Thymus (tissue), 11 donors: ENCODE data around the gene LAMA2. TPM values are rescaled to one million over a fixed set of nuclear protein-coding genes. Genes with fewer than 3 reads are reported as not detected.

Experiments used
- DNase-seq, 9 donors: peaks; one replicate each; pipeline ENCODE4 v3.0.0-alpha.2; 2013; ENCODE audit warnings: low spot score in 9 of 9, low read depth in 6 of 9, missing footprints in 1 of 9
- H3K27ac ChIP-seq, 2 donors: one replicate each; pipeline ENCODE4 v1.5.1; 2013; ENCODE audit warnings: control low read depth in 1 of 2, low read depth in 1 of 2, low read length in 1 of 2, mild to moderate bottlenecking in 1 of 2, moderate library complexity in 1 of 2
- H3K27me3 ChIP-seq, 2 donors: one replicate each; pipeline ENCODE4 v1.5.1; 2013; ENCODE audit warnings: low read length in 1 of 2; ENCODE audit not compliant: control insufficient read depth in 2 of 2, insufficient read depth in 1 of 2
- H3K36me3 ChIP-seq, 2 donors: one replicate each; pipeline ENCODE4 v1.5.1; 2013; ENCODE audit warnings: low read length in 1 of 2, mild to moderate bottlenecking in 1 of 2, moderate library complexity in 1 of 2; ENCODE audit not compliant: control insufficient read depth in 2 of 2, insufficient read depth in 2 of 2
- H3K4me1 ChIP-seq, 2 donors: one replicate each; pipeline ENCODE4 v1.5.1; 2013; ENCODE audit warnings: low read length in 2 of 2; ENCODE audit not compliant: control insufficient read depth in 2 of 2, insufficient read depth in 2 of 2
- H3K4me3 ChIP-seq, 2 donors: one replicate each; pipeline ENCODE4 v1.5.1; 2013; ENCODE audit warnings: low read length in 2 of 2, control low read depth in 1 of 2, mild to moderate bottlenecking in 1 of 2
- H3K9me3 ChIP-seq, 2 donors: one replicate each; pipeline ENCODE4 v1.5.1; 2013; ENCODE audit warnings: low read length in 1 of 2, mild to moderate bottlenecking in 1 of 2; ENCODE audit not compliant: control insufficient read depth in 2 of 2, insufficient read depth in 1 of 2
- WGBS: extraction: QIAGEN DNeasy Blood & Tissue Kit; methylation state at CpG from one replicate; pipeline ENCODE4 v1.1.7; 2013; 5-methylcytosine and 5-hydroxymethylcytosine counted together
- polyA plus RNA-seq: library from polyadenylated mRNA; stranded (reverse); fragments of 200-250 nt; gene quantifications from one replicate; pipeline ENCODE4 v1.2.3, GENCODE V29; 2013
- total RNA-seq: library from RNA; stranded (reverse); fragments of 120-200 nt; gene quantifications from one replicate; pipeline ENCODE4 v1.2.4, GENCODE V29; 2013
- donor health status: healthy.

LAMA2 gene
- total and polyA plus RNA-seq, 2 donors = 2.4 to 4.0 TPM

- Histone ChIP-seq H3K27me3 (no peaks in the 10 kb centered on the region), H3K27ac (no peak overlapping the region), H3K36me3 (no peaks in the 10 kb centered on the region), H3K4me1 (no peaks in the 10 kb centered on the region), H3K4me3 (no peak overlapping the region), H3K9me3 (no peaks in the 10 kb centered on the region)
- DNase-seq = no peak
- 88% methylated on average over 2 of the region's 2 CpGs for WGBS
Observed at GRCh38 chr6:129307845-129308244, 424.9 kb downstream of the LAMA2 start.

DNA sequence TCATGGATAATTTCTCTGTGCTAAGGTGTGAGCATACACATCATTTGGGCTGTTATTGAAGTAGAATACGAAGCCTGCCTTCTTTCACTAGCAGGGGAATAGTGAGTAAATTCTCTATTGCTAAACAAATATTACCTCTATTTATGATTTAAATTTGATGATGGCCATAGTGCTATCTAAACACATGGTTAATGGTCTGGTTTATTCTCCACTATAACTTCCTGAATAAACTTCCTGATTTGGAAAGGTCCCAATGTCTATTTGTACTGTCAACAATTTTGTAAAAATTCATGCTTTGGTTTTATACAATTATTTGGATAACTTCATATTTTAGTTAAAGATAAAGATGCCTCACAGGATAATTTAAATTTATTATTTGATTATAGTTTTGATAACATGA, 426.2 kb downstream of the LAMA2 start:
- no peak overlapping the region for H3K27ac ChIP-seq
- 94% methylated on average over 1 of the region's 1 CpG for WGBS
- DNase-seq = no peak

GRCh38 chr6:129312880-129313279, 429.9 kb downstream of the LAMA2 start:
- no peak for DNase-seq
- Histone ChIP-seq H3K27ac (no peak overlapping the region), H3K4me1 (no peaks in the 10 kb centered on the region), H3K4me3 (no peak overlapping the region), H3K9me3 (no peaks in the 10 kb centered on the region), H3K27me3 (no peaks in the 10 kb centered on the region), H3K36me3 (no peaks in the 10 kb centered on the region)
- 79% methylated on average over 3 of the region's 3 CpGs for WGBS

More for the DNA sequence above, 426.2 kb downstream of the LAMA2 start:
- no peaks in the 10 kb centered on the region for H3K4me1 ChIP-seq
- no peak overlapping the region for H3K4me3 ChIP-seq
- no peaks in the 10 kb centered on the region for H3K9me3 ChIP-seq
- no peaks in the 10 kb centered on the region for H3K36me3 ChIP-seq
- H3K27me3 ChIP-seq = no peaks in the 10 kb centered on the region

DNA sequence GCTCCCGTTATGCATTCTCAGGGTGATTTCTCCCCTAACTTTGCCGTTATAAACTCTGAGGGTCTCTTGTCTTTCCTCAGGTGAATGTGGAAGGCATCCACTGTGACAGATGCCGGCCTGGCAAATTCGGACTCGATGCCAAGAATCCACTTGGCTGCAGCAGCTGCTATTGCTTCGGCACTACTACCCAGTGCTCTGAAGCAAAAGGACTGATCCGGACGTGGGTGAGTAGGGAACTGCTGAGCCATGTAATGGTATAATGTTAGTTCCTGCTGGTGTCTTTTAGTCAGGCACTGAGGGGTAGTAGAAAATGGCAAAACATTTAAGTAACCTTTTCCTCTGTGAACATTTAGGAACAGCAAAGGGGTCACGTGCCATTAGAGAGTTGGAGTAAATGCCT, 431.6 kb downstream of the LAMA2 start:
- no peak for DNase-seq
- Histone ChIP-seq H3K36me3 (no peaks in the 10 kb centered on the region), H3K27me3 (no peaks in the 10 kb centered on the region), H3K4me1 (no peaks in the 10 kb centered on the region), H3K9me3 (no peaks in the 10 kb centered on the region), H3K27ac (no peak overlapping the region), H3K4me3 (no peak overlapping the region)
- WGBS = 94% methylated on average over 9 of the region's 9 CpGs

DNA sequence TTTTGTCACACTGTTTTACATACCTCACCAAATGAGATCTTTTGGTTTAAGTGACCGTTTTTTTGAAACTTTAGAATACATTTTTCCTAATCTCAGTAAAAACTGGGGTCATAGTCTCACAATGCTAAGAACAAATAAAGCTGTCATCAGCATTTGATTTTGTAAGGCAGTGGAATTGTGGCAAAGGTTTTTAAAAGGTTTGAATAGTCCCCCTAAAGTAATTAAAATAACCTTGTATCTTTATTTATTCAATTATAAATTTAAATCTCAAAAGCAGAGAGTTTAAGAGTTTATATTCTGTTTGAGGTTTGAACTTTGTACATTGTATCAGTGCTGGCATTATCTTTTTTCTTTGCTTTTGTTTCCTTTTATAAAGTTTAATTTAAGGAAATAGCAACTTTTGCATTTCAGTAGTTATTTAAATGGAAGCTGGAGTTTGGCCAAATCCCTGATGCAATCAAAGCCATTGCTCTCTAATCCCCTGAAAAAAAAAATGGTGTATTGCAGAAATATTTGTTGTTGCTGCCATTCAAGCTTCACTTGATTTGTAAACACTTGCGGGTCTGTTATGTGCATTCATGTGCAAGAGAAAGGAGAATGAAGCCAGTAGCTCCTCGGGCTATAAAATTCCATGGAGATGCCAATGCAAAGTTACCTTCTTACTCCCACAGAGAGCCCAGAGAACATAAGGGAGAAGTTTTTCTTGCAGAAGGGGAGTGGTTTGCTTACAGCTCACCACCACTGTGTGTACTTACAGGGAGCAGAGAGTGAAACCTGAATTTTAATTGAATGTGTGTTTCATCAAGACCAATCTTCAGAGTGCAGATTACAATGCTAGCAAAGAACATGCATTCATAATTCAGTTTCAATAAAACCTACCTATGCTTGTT, 435.2 kb downstream of the LAMA2 start:
- Histone ChIP-seq H3K27ac (no peak overlapping the region), H3K27me3 (no peaks in the 10 kb centered on the region), H3K4me1 (no peaks in the 10 kb centered on the region), H3K9me3 (no peaks in the 10 kb centered on the region), H3K4me3 (no peak overlapping the region), H3K36me3 (no peaks in the 10 kb centered on the region)
- 19% methylated on average over 3 of the region's 3 CpGs for WGBS
- DNase-seq = no peak

GRCh38 chr6:129320892-129321291, 438.0 kb downstream of the LAMA2 start:
- H3K27ac ChIP-seq = no peak overlapping the region
- no peaks in the 10 kb centered on the region for H3K4me1 ChIP-seq
- 92% methylated on average over 2 of the region's 2 CpGs for WGBS
- DNase-seq = no peak
- H3K9me3 ChIP-seq = no peaks in the 10 kb centered on the region
- no peaks in the 10 kb centered on the region for H3K27me3 ChIP-seq
- H3K4me3 ChIP-seq = no peak overlapping the region
- H3K36me3 ChIP-seq = no peaks in the 10 kb centered on the region

- 92% methylated on average over 2 of the region's 2 CpGs for WGBS
- no peak for DNase-seq
- H3K27me3 ChIP-seq = no peaks in the 10 kb centered on the region
- H3K27ac ChIP-seq = no peak overlapping the region
- H3K4me3 ChIP-seq = no peak overlapping the region
- H3K4me1 ChIP-seq = no peaks in the 10 kb centered on the region
- no peaks in the 10 kb centered on the region for H3K36me3 ChIP-seq
- no peaks in the 10 kb centered on the region for H3K9me3 ChIP-seq
Observed at GRCh38 chr6:129321303-129321702, 438.4 kb downstream of the LAMA2 start.

DNA sequence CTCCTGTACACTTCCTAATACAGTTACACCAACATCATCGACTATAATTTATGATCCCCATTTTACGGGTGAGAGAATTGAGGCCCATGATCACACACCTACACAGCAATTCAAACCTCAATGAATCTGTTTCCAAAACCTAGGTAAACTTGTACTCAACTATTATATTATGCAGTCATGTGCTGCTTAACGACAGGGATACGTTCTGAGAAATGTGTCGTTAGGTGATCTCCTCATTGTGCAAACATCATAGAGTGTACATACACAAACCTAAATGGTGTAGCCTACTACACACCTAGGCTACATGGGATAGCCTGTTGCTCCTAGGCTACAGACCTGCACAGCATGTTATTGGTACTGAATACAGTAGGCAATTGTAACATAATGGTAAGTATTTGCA, 441.4 kb downstream of the LAMA2 start:
- H3K27ac ChIP-seq = no peak overlapping the region
- H3K27me3 ChIP-seq = no peaks in the 10 kb centered on the region
- 97% methylated on average over 5 of the region's 5 CpGs for WGBS
- no peak overlapping the region for H3K4me3 ChIP-seq
- H3K4me1 ChIP-seq = no peaks in the 10 kb centered on the region
- no peaks in the 10 kb centered on the region for H3K9me3 ChIP-seq
- no peak for DNase-seq
- no peaks in the 10 kb centered on the region for H3K36me3 ChIP-seq

DNA sequence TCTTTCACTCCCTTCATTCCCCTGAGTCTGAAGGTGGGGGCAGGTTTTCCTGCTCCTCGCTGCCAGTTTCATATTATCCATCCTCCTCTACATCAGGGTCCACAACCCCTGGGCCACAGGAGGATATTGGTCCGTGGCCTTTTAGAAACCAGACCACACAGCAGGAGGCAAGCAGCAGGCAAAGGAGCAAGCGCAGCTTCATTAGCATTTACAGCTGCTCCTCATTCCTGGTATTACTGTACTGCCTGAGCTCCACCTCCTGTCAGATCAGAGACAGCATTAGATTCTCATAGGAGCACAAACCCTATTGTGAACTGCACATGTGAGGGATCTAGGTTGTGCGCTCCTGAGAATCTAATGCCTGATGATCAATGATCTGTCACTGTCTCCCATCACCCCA, 446.7 kb downstream of the LAMA2 start:
- Histone ChIP-seq H3K4me3 (no peak overlapping the region), H3K27ac (no peak overlapping the region), H3K9me3 (no peaks in the 10 kb centered on the region), H3K27me3 (no peaks in the 10 kb centered on the region), H3K4me1 (no peaks in the 10 kb centered on the region), H3K36me3 (no peaks in the 10 kb centered on the region)
- 85% methylated on average over 4 of the region's 4 CpGs for WGBS
- no peak for DNase-seq
